Gastroesophageal sphincter (tissue), 4 donors: ENCODE data around the gene THY1. TPM values are rescaled to one million over a fixed set of nuclear protein-coding genes. Genes with fewer than 3 reads are reported as not detected.

Experiments used
- ATAC-seq: fragments of 150-250 bp; one replicate; pipeline ENCODE4 v1.9.1; 2016; ENCODE audit warnings: mild to moderate bottlenecking, moderate library complexity
- H3K27ac ChIP-seq, 4 donors: fragments of 200-600 bp; sonication (generic) in 3 of 4; 1 replicate in 3 of 4; 2 replicates in 1 of 4; pipeline ENCODE4 v1.5.1; 2016 to 2019
- H3K27me3 ChIP-seq: fragments of 200-600 bp; sonication (generic); one replicate; pipeline ENCODE4 v1.5.1; 2019
- H3K36me3 ChIP-seq, 2 donors: fragments of 200-600 bp; sonication (generic); one replicate each; pipeline ENCODE4 v1.5.1; 2019; ENCODE audit warnings: control low read depth in 1 of 2
- H3K4me1 ChIP-seq, 3 donors: fragments of 200-600 bp; sonication (generic); 1 replicate in 2 of 3; 2 replicates in 1 of 3; pipeline ENCODE4 v1.5.1; 2016 to 2019; ENCODE audit warnings: control low read depth in 2 of 3
- H3K4me3 ChIP-seq, 2 donors: fragments of 200-600 bp; sonication (generic); one replicate each; pipeline ENCODE4 v1.5.1; 2019; ENCODE audit warnings: mild to moderate bottlenecking in 1 of 2, moderate library complexity in 1 of 2
- H3K9me3 ChIP-seq, 3 donors: fragments of 200-600 bp; sonication (generic); one replicate each; pipeline ENCODE4 v1.5.1; 2017 to 2019; ENCODE audit warnings: control low read depth in 2 of 3
- EP300 ChIP-seq: sonication (generic); formaldehyde crosslinking; IDR thresholded peaks from one replicate; pipeline ENCODE4 v1.6.1; 2017; ENCODE audit warnings: antibody characterized with exemption, mild to moderate bottlenecking
- POLR2A ChIP-seq, 2 donors: fragments of 450-650 bp; IDR thresholded peaks; one replicate each; pipeline ENCODE4 v1.6.1; 2017; ENCODE audit warnings: antibody characterized with exemption in 2 of 2, mild to moderate bottlenecking in 2 of 2, moderate library complexity in 1 of 2
- POLR2AphosphoS5 ChIP-seq: sonication (generic); formaldehyde crosslinking; IDR thresholded peaks from one replicate; pipeline ENCODE4 v1.6.1; 2017; ENCODE audit warnings: antibody characterized with exemption
- WGBS, 2 donors: methylation state at CpG; one replicate each; pipeline ENCODE4 v1.1.5; 2018; ENCODE audit warnings: low coverage in 1 of 2; 5-methylcytosine and 5-hydroxymethylcytosine counted together
- total RNA-seq, 4 donors: library from RNA; depleted of rRNA; stranded (reverse); fragments of >200 nt; gene quantifications; one replicate each; pipeline ENCODE4 v1.1.0, GENCODE V29; 2016
- TF ChIP-seq, protein P1 (sequence below), 4 experiments: fragments of 200-600 bp in 2 of 4; fragments of 450-650 bp in 2 of 4; sonication (generic) in 1 of 4; IDR thresholded peaks; one replicate each; pipeline ENCODE4 v1.5.1; 2017 to 2019; ENCODE audit warnings: antibody characterized with exemption in 4 of 4, mild to moderate bottlenecking in 2 of 4, moderate library complexity in 2 of 4

Gene THY1
- total RNA-seq, 4 donors from 2014 or later: 2.5 to 34.5 (median 16.8) TPM

DNA sequence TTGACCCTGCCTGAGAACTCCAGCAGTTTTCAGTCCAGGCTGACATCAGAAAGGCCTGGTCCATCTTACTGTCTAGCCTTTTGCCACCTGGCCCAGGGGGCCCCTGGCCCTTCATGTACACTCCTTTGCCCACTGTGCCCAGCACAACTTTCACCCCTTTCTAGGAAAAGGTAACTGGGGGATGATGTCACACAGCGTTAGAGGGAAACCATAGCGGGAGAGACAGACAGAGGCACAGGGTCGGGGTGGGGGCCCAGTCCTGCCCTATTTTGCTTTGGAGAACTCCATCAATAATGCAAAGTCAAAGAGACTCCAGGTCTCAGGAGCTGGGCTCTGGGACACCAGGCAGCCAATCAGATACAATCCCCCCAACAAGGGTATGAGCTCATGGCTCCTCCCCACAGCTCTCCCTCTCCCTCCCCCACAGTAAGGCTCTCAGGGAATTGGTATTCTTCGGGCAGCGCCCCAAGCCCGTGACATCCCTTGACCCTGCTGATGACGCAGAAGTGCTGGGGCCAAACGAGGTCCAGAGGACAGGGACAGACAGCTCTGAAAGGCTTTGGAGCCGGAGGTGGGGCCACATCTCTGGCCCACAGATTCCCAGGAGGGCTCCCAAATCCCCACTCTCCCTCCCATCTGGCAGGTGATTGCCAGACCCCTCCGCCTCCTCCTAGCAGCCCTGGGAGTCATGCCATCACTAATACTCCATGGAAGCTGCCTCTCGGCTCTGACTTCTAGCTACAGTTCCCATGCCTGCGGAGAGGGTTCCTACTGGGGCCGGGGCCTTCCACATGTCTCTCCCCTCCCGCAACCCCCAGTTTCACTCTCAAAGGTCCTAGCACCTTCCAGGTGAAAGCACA is 47.4 kb downstream of the THY1 start:
- TF ChIP-seq, protein P1, sequence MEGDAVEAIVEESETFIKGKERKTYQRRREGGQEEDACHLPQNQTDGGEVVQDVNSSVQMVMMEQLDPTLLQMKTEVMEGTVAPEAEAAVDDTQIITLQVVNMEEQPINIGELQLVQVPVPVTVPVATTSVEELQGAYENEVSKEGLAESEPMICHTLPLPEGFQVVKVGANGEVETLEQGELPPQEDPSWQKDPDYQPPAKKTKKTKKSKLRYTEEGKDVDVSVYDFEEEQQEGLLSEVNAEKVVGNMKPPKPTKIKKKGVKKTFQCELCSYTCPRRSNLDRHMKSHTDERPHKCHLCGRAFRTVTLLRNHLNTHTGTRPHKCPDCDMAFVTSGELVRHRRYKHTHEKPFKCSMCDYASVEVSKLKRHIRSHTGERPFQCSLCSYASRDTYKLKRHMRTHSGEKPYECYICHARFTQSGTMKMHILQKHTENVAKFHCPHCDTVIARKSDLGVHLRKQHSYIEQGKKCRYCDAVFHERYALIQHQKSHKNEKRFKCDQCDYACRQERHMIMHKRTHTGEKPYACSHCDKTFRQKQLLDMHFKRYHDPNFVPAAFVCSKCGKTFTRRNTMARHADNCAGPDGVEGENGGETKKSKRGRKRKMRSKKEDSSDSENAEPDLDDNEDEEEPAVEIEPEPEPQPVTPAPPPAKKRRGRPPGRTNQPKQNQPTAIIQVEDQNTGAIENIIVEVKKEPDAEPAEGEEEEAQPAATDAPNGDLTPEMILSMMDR (IDR thresholded peaks at IDR 0.05): no peak
- no peak for TF ChIP-seq POLR2A (IDR thresholded peaks at IDR 0.05)
- TF ChIP-seq EP300: no peak
- TF ChIP-seq POLR2AphosphoS5: peak; percentile 94
- Histone ChIP-seq H3K27me3 (no peaks in the 10 kb centered on the region), H3K9me3 (no peaks in the 10 kb centered on the region), H3K4me1 (peaks cover 0 to 75% (median 37%) of the 10 kb centered on the region in 3 donors), H3K27ac (peak overlapping the region; percentile 62 to 97 (median 94)), H3K4me3 (peak overlapping the region in 1 of 2 donors; percentile 18), H3K36me3 (no peaks in the 10 kb centered on the region)
- peak; percentile 79 for ATAC-seq
- 36 to 52% methylated on average over 4 to 6 of the region's 14 CpGs for WGBS, 2 donors

DNA sequence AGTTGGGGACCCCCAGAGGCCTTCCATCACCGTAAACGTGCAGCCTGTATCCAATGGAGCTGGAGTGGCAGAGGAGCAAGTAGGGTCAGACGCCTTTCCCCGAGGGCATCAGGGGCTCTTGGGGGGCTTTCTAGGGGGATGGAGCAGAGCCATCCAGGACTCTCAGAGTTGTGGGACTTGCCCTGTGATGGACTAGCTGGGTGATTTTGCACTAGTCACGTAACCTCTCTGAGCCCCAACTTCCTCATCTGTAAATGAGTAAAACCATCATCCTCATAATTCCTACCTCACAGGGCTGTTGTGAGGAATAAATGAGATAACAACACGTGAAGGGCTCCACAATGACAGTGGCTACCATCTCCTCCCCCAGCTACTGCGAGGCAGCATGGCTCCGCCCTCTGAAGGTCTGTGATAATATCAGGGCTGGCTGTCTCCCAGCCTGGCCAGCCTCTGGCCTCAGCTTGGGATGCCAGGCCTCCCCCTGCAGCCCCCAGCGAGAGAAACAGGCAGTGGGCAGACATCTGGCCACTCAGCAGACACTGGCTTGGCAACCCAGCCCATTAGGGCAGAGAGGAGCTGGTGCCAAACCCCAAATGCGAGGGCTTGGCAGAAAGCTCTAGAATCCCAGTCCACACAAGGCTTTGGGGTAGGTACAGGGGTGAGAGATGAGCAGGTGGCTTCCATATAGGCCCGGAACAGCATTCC is 48.2 kb downstream of the THY1 start:
- no peak for ATAC-seq
- H3K27me3 ChIP-seq: no peaks in the 10 kb centered on the region
- peaks cover 0 to 80% (median 45%) of the 10 kb centered on the region in 3 donors for H3K4me1 ChIP-seq
- 33 to 75% methylated on average over 2 to 3 of the region's 11 CpGs for WGBS, 2 donors
- no peaks in the 10 kb centered on the region for H3K9me3 ChIP-seq
- peak overlapping the region; percentile 62 to 97 (median 94) for H3K27ac ChIP-seq
- TF ChIP-seq, protein P1 (IDR thresholded peaks at IDR 0.05): no peak
- TF ChIP-seq POLR2A (IDR thresholded peaks at IDR 0.05): no peak
- TF ChIP-seq EP300: no peak
- no peak for TF ChIP-seq POLR2AphosphoS5
- no peak overlapping the region for H3K4me3 ChIP-seq
- H3K36me3 ChIP-seq: no peaks in the 10 kb centered on the region

DNA sequence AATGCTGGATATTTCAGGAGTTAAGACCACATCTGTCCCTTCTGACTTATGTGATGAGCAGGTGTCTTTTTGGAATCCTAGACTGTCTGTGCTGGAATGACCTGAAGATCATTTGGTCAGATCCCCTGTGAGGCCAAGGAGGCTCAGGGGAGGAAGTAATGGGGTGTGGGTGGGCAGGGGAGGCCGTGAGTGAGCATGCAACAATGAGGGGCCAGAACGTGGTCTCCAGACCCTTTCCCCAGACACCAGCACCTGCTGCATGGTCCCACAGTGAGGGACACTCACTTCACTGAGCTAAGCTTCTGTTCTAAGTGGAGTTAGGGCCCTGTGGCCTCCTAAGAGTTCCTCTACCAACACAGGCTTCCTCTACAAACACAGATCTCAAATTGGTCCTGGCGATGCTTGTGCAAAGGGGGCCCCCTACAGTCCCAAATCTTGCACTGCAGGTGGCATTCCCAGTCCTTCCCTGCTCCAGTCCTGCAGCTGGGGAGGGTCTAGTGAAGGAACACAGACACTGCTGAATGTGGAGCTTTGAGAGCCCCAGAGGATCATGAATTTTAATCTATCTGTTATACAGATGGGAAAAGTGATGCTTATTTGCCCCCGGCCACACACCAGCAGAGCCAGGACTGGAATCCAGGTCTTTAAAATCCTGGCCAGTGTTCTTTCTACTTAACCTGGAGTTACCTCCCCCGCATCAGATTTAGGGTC is 48.9 kb downstream of the THY1 start:
- peaks cover 0 to 88% (median 51%) of the 10 kb centered on the region in 3 donors for H3K4me1 ChIP-seq
- H3K9me3 ChIP-seq: no peaks in the 10 kb centered on the region
- TF ChIP-seq EP300 (no peak), POLR2AphosphoS5 (peak; percentile 38), POLR2A (IDR thresholded peaks at IDR 0.05) (no peak)
- TF ChIP-seq, protein P1 (IDR thresholded peaks at IDR 0.05): peak in 3 of 4 experiments; percentile 92 to 93 (median 93)
- WGBS, 2 donors: 53% methylated on average over 3 of the region's 5 CpGs; no CpG with 5 or more reads in 1 of the 2 donors
- peak overlapping the region; percentile 62 to 97 (median 94) for H3K27ac ChIP-seq
- H3K27me3 ChIP-seq: no peaks in the 10 kb centered on the region
- H3K4me3 ChIP-seq: no peak overlapping the region
- H3K36me3 ChIP-seq: no peaks in the 10 kb centered on the region
- ATAC-seq: peak; percentile 61

DNA sequence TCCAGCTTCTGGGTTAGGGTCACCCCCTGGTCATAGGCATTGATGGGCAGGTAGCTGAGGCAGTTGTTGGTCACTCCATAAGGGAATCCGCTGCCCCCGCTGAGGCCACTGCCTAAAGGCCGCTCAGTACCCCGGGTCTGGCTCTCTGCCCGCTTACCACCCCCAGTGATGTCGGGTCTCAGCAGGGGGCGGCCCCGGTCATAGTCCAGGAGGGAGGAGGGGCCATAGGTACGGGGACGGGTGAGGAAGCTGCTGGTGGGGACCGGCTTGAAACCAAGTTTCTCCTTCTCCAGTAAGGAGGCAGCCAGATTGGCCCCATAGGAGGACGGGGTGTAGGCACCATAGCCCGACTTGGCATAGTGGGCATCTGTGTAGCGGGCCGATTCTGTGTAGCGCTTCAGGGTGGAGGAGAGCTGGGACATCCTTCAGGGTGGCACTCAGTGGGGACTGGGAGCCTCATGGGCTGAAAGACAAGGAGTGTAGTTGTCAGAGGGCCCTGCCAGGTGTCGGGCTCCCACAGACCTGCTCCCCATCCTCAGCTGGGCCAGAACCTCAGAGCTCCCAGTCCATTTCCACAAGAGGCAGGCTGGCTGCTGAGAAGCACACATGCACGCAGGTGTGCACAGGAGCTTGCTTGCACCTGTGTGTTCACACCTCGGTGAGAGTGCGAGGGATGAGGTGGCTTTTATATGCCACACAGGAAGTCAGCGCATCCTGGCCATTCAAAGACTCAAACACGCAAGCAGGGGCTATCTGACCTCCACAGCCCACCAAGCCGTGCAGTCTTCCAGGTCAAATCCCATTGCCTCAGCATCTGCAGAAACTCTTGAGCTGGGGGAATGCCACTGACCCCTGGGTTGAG is 49.7 kb downstream of the THY1 start:
- H3K4me1 ChIP-seq: peaks cover 1 to 95% (median 59%) of the 10 kb centered on the region in 3 donors
- no peak for ATAC-seq
- no peak for TF ChIP-seq POLR2AphosphoS5
- no peak for TF ChIP-seq POLR2A (IDR thresholded peaks at IDR 0.05)
- TF ChIP-seq EP300: no peak
- TF ChIP-seq, protein P1 (IDR thresholded peaks at IDR 0.05): no peak
- H3K36me3 ChIP-seq: no peaks in the 10 kb centered on the region
- H3K27ac ChIP-seq: peak overlapping the region in 3 of 4 donors; percentile 92 to 97 (median 96)
- WGBS, 2 donors: 67 to 88% methylated on average over 2 to 3 of the region's 23 CpGs
- no peaks in the 10 kb centered on the region for H3K9me3 ChIP-seq
- H3K27me3 ChIP-seq: no peaks in the 10 kb centered on the region
- H3K4me3 ChIP-seq: no peak overlapping the region
